Chondrocyte (in vitro differentiated cells): ENCODE measurements around the gene ARID1A. TPM values are rescaled to one million over a fixed set of nuclear protein-coding genes. Genes with fewer than 3 reads are reported as not detected.

Experiments
- DNase-seq: peaks from one replicate; pipeline ENCODE4 v3.0.0; 2021; ENCODE audit warnings: mixed read lengths, low spot score
- H3K27ac Mint-ChIP-seq: one replicate; pipeline ENCODE4 v1.8.0; 2021; ENCODE audit warnings: mild to moderate bottlenecking, moderate library complexity, mixed read lengths; ENCODE audit not compliant: unreplicated experiment
- H3K27me3 Mint-ChIP-seq: 2 replicates; pipeline ENCODE4 v1.8.0; 2021; ENCODE audit warnings: low read depth, mixed read lengths
- H3K36me3 Mint-ChIP-seq: 2 replicates; pipeline ENCODE4 v1.8.0; 2021; ENCODE audit warnings: low read depth, mixed read lengths
- H3K4me1 Mint-ChIP-seq: 2 replicates; pipeline ENCODE4 v1.8.0; 2021; ENCODE audit warnings: low read depth, mild to moderate bottlenecking, mixed read lengths
- H3K4me3 Mint-ChIP-seq: one replicate; pipeline ENCODE4 v1.8.0; 2021; ENCODE audit warnings: mild to moderate bottlenecking, moderate library complexity, mixed read lengths; ENCODE audit not compliant: unreplicated experiment
- H3K9me3 Mint-ChIP-seq: 2 replicates; pipeline ENCODE4 v1.8.0; 2021; ENCODE audit warnings: low read depth, mixed read lengths
- total RNA-seq: library from RNA; stranded (reverse); gene quantifications from 3 replicates; pipeline ENCODE4 v1.2.1, GENCODE V29; 2021
- TF ChIP-seq, protein P1 (sequence below): fragments of 200-600 bp; sonication (generic); IDR thresholded peaks from 2 replicates; pipeline ENCODE4 v1.5.0; 2021; ENCODE audit warnings: antibody characterized with exemption, mild to moderate bottlenecking, moderate library complexity

ARID1A gene
- total RNA-seq, 1 donor from 2014 or later: 56.1 TPM

- Mint-ChIP-seq H3K27ac (peak overlapping the region; percentile 94), H3K4me1 (peaks cover 43% of the 10 kb centered on the region), H3K4me3 (no peak overlapping the region), H3K27me3 (no peaks in the 10 kb centered on the region), H3K9me3 (no peaks in the 10 kb centered on the region), H3K36me3 (peaks cover 2% of the 10 kb centered on the region)
- DNase-seq: no peak
- TF ChIP-seq, protein P1, sequence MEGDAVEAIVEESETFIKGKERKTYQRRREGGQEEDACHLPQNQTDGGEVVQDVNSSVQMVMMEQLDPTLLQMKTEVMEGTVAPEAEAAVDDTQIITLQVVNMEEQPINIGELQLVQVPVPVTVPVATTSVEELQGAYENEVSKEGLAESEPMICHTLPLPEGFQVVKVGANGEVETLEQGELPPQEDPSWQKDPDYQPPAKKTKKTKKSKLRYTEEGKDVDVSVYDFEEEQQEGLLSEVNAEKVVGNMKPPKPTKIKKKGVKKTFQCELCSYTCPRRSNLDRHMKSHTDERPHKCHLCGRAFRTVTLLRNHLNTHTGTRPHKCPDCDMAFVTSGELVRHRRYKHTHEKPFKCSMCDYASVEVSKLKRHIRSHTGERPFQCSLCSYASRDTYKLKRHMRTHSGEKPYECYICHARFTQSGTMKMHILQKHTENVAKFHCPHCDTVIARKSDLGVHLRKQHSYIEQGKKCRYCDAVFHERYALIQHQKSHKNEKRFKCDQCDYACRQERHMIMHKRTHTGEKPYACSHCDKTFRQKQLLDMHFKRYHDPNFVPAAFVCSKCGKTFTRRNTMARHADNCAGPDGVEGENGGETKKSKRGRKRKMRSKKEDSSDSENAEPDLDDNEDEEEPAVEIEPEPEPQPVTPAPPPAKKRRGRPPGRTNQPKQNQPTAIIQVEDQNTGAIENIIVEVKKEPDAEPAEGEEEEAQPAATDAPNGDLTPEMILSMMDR: no peak
Observed at GRCh38 chr1:26705788-26706311, 10.0 kb downstream of the ARID1A start.

DNA sequence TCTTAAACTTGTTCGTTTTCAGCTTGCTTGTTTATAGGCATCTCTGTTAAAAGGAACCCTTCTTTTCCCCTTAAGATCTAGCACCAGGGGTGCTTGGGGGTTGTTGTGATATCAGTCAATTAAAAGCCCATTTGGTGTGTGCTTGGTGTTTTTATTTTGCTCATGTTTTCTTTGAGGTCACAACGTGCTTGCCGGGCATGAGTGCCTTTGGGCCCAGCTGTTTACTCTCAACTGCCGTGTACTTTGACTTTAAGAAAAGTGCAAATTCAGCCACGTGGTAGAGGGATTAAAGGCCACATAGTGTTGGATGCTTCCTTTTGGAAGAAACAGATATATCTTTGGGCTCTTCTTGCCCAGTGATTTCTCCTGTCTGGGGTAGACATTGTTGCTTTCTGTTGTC, 10.5 kb downstream of the ARID1A start:
- H3K27me3 Mint-ChIP-seq: no peaks in the 10 kb centered on the region
- TF ChIP-seq, protein P1: no peak
- H3K27ac Mint-ChIP-seq: peak overlapping the region; percentile 94
- peaks cover 2% of the 10 kb centered on the region for H3K36me3 Mint-ChIP-seq
- H3K4me3 Mint-ChIP-seq: no peak overlapping the region
- peaks cover 43% of the 10 kb centered on the region for H3K4me1 Mint-ChIP-seq
- H3K9me3 Mint-ChIP-seq: no peaks in the 10 kb centered on the region
- no peak for DNase-seq

DNA sequence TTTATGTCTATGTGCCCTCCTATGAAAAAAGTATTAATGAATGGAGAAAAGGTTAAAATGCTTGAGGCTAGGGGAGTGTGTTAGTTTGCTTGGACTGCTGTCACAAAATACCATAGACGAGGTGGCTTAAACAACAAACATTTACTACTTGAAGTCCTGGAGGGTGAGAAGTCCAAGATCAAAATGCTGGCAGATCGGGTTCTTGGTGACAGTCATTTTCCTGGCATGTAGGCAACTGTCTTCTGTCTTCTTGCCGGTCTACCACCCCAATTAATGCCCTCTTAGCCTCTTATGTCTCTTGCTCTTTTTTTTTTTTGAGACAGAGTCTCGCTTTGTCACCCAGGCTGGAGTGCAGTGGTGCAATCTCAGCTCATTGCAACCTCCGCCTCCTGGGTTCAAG, 15.0 kb downstream of the ARID1A start:
- H3K36me3 Mint-ChIP-seq: peaks cover 2% of the 10 kb centered on the region
- H3K9me3 Mint-ChIP-seq: no peaks in the 10 kb centered on the region
- peaks cover 57% of the 10 kb centered on the region for H3K4me1 Mint-ChIP-seq
- DNase-seq: no peak
- H3K27me3 Mint-ChIP-seq: no peaks in the 10 kb centered on the region
- TF ChIP-seq, protein P1: no peak
- no peak overlapping the region for H3K27ac Mint-ChIP-seq
- no peak overlapping the region for H3K4me3 Mint-ChIP-seq

DNA sequence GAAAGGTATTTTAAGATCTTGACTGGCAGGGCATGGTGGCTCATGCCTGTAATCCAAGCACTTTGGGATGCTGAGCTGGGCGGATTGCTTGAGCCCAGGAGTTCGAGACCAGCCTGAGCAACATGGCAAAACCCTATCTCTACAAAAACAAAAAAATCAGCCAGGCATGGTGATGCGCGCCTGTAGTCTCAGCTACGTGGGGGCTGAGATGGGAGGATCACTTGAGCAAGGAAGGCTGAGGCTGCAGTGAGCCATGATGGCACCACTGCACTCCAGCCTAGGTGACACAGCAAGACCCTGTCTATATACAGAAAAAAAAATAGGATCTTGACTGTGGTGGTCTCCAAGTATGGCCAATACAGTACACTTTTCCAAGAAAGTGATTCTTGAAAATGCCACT, 16.0 kb downstream of the ARID1A start:
- Mint-ChIP-seq H3K27ac (peak overlapping the region; percentile 32), H3K27me3 (no peaks in the 10 kb centered on the region), H3K4me1 (peaks cover 55% of the 10 kb centered on the region), H3K36me3 (peaks cover 2% of the 10 kb centered on the region), H3K4me3 (no peak overlapping the region), H3K9me3 (no peaks in the 10 kb centered on the region)
- DNase-seq: no peak
- TF ChIP-seq, protein P1: no peak

- Mint-ChIP-seq H3K9me3 (no peaks in the 10 kb centered on the region), H3K27ac (peak overlapping the region; percentile 47), H3K4me3 (no peak overlapping the region), H3K4me1 (peaks cover 64% of the 10 kb centered on the region), H3K36me3 (peaks cover 3% of the 10 kb centered on the region), H3K27me3 (no peaks in the 10 kb centered on the region)
- no peak for DNase-seq
- TF ChIP-seq, protein P1: no peak
Observed at GRCh38 chr1:26717017-26717491, 21.2 kb downstream of the ARID1A start.
